Trophoblast cell (in vitro differentiated cells and primary cell): ENCODE measurements around the gene CLSTN3.

Experiments
- DNase-seq, 2 donors: peaks; one replicate each; pipeline ENCODE4 v3.0.0-alpha.2; 2016
- H2AFZ ChIP-seq: 2 replicates; pipeline ENCODE4 v1.6.1; 2013; ENCODE audit warnings: low read length, moderate library complexity, mild to moderate bottlenecking; ENCODE audit not compliant: insufficient read depth, poor library complexity
- H2AK5ac ChIP-seq: 2 replicates; pipeline ENCODE4 v1.6.1; 2013; ENCODE audit warnings: mild to moderate bottlenecking, low read length
- H2BK120ac ChIP-seq: 2 replicates; pipeline ENCODE4 v1.6.1; 2013; ENCODE audit warnings: low read length, mild to moderate bottlenecking, moderate library complexity; ENCODE audit not compliant: insufficient read depth, poor library complexity
- H2BK12ac ChIP-seq: 2 replicates; pipeline ENCODE4 v1.6.1; 2013; ENCODE audit warnings: mild to moderate bottlenecking, low read length, moderate library complexity
- H2BK5ac ChIP-seq: 2 replicates; pipeline ENCODE4 v1.6.1; 2013; ENCODE audit warnings: low read length, low read depth, moderate library complexity, mild to moderate bottlenecking; ENCODE audit not compliant: poor library complexity
- H3K14ac ChIP-seq: 2 replicates; pipeline ENCODE4 v1.6.1; 2013; ENCODE audit warnings: mild to moderate bottlenecking, low read length
- H3K18ac ChIP-seq: 2 replicates; pipeline ENCODE4 v1.6.1; 2013; ENCODE audit warnings: mild to moderate bottlenecking, low read length
- H3K23ac ChIP-seq: 2 replicates; pipeline ENCODE4 v1.6.1; 2013; ENCODE audit warnings: low read length
- H3K27ac ChIP-seq: 2 replicates; pipeline ENCODE4 v1.5.1; 2013; ENCODE audit warnings: low read depth, mild to moderate bottlenecking, inconsistent platforms, low read length, moderate library complexity
- H3K27me3 ChIP-seq: 2 replicates; pipeline ENCODE4 v1.6.1; 2013; ENCODE audit warnings: inconsistent platforms, mild to moderate bottlenecking, low read length, moderate library complexity; ENCODE audit not compliant: insufficient read depth
- H3K36me3 ChIP-seq, 2 experiments: 1 replicate in 1 of 2; 2 replicates in 1 of 2; pipeline ENCODE4 v1.6.1; 2013; ENCODE audit warnings: low read length in 2 of 2, mild to moderate bottlenecking in 2 of 2, moderate library complexity in 1 of 2; ENCODE audit not compliant: insufficient read depth in 2 of 2, control insufficient read depth in 1 of 2
- H3K4ac ChIP-seq: 2 replicates; pipeline ENCODE4 v1.6.1; 2013; ENCODE audit warnings: low read depth, mild to moderate bottlenecking, low read length, moderate library complexity
- H3K4me1 ChIP-seq, 2 experiments: 1 replicate in 1 of 2; 2 replicates in 1 of 2; pipeline ENCODE4 v1.6.1; 2013; ENCODE audit warnings: low read length in 2 of 2, mild to moderate bottlenecking in 2 of 2, moderate library complexity in 1 of 2; ENCODE audit not compliant: insufficient read depth in 2 of 2, control insufficient read depth in 1 of 2
- H3K4me2 ChIP-seq: 2 replicates; pipeline ENCODE4 v1.6.1; 2013; ENCODE audit warnings: inconsistent platforms, mild to moderate bottlenecking, low read length, moderate library complexity
- H3K4me3 ChIP-seq: 2 replicates; pipeline ENCODE4 v1.5.1; 2013; ENCODE audit warnings: mild to moderate bottlenecking, low read depth, low read length, inconsistent platforms
- H3K79me1 ChIP-seq: one replicate; pipeline ENCODE4 v1.6.1; 2013; ENCODE audit warnings: low read length
- H3K79me2 ChIP-seq: 2 replicates; pipeline ENCODE4 v1.6.1; 2013; ENCODE audit warnings: low read length, mild to moderate bottlenecking; ENCODE audit not compliant: control insufficient read depth, insufficient read depth, poor library complexity
- H3K9ac ChIP-seq: 2 replicates; pipeline ENCODE4 v1.6.1; 2013; ENCODE audit warnings: mild to moderate bottlenecking, low read length
- H3K9me3 ChIP-seq: 2 replicates; pipeline ENCODE4 v1.6.1; 2013; ENCODE audit warnings: low read depth, mild to moderate bottlenecking, control low read depth, inconsistent platforms, low read length; ENCODE audit not compliant: insufficient read depth
- H4K12ac ChIP-seq: 2 replicates; pipeline ENCODE4 v1.6.1; 2013; ENCODE audit warnings: low read depth, mild to moderate bottlenecking, low read length, moderate library complexity
- H4K8ac ChIP-seq: 2 replicates; pipeline ENCODE4 v1.6.1; 2013; ENCODE audit warnings: low read depth, mild to moderate bottlenecking, low read length, moderate library complexity
- H4K91ac ChIP-seq: one replicate; pipeline ENCODE4 v1.6.1; 2013; ENCODE audit warnings: low read depth, mild to moderate bottlenecking, low read length, moderate library complexity
- WGBS: extraction: QIAGEN DNeasy Blood & Tissue Kit; methylation state at CpG from one replicate; pipeline ENCODE4 v1.1.7; 2013; ENCODE audit warnings: missing lambda C conversion rate; ENCODE audit not compliant: insufficient read length, insufficient coverage; ENCODE audit errors: extremely low coverage; 5-methylcytosine and 5-hydroxymethylcytosine counted together

CLSTN3 gene

DNA sequence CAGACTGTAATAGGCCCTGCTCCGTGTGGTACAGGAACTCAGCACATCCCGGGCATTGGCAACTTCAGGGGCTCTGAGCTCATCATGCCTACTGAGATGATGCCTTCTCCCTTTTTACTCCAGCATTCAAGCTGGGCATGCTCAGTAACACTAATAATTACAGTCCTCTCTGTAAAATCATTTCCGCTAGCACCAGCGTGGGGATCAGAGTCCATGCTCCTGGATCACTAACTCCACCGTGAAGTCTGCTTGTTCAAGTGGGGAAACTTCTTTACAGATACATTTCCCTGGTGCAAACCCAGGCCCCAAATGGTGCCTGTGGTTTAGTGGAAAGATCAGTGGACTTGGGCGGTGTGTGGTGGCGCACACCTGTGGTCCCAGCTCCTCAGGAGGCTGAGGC, 16.7 kb downstream of the CLSTN3 start:
- no CpG with 5 or more reads among the region's 7 CpGs for WGBS
- Histone ChIP-seq H2AK5ac (no peak overlapping the region), H2BK120ac (no peak overlapping the region)

DNA sequence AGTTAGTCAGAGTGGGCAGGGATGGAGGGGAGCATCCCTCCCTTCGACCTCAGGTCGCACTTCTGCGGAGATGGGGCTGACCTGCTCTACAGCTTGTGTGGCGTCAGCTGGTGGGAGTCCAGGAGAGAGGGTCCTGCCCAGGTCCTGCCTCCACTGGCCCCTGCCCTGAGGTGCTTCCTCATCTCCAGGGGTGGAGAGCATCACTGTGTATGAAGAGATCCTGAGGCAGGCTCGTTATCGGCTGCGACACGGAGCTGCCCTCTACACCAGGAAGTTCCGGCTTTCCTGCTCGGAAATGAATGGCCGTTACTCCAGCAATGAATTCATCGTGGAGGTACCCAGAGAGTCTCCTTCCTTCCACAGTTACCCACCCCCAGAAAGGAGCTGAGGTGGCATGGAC, 20.2 kb downstream of the CLSTN3 start:
- Histone ChIP-seq H4K91ac (no peak overlapping the region), H4K8ac (no peak overlapping the region), H3K79me1 (no peaks in the 10 kb centered on the region), H3K4me3 (no peak overlapping the region), H3K27me3 (no peaks in the 10 kb centered on the region), H3K79me2 (no peaks in the 10 kb centered on the region), H3K27ac (no peak overlapping the region), H2AFZ (no peak overlapping the region), H3K23ac (no peak overlapping the region), H3K9me3 (peaks cover 1% of the 10 kb centered on the region), H3K4me2 (no peak overlapping the region), H3K4ac (no peak overlapping the region), H3K36me3 (peaks cover 16 to 24% of the 10 kb centered on the region in 2 experiments), H3K4me1 (peaks cover 9 to 10% of the 10 kb centered on the region in 2 experiments), H3K14ac (no peak overlapping the region), H2AK5ac (no peak overlapping the region), H2BK120ac (no peak overlapping the region), H2BK12ac (no peak overlapping the region), H4K12ac (no peak overlapping the region), H3K9ac (no peak overlapping the region), H2BK5ac (no peak overlapping the region), H3K18ac (no peak overlapping the region)
- no CpG with 5 or more reads among the region's 12 CpGs for WGBS
- DNase-seq, result no peak

More for the DNA sequence above, 16.7 kb downstream of the CLSTN3 start:
- no peak overlapping the region for H3K4ac ChIP-seq
- no peak overlapping the region for H2AFZ ChIP-seq
- no peak overlapping the region for H4K91ac ChIP-seq
- no peak overlapping the region for H4K12ac ChIP-seq
- H3K79me1 ChIP-seq, result no peaks in the 10 kb centered on the region
- no peak overlapping the region for H3K9ac ChIP-seq
- H3K79me2 ChIP-seq, result no peaks in the 10 kb centered on the region
- H3K36me3 ChIP-seq, result peaks cover 19 to 34% of the 10 kb centered on the region in 2 experiments
- DNase-seq, result no peak
- H3K27ac ChIP-seq, result no peak overlapping the region
- peaks cover 1% of the 10 kb centered on the region for H3K9me3 ChIP-seq
- H3K4me2 ChIP-seq, result no peak overlapping the region
- H3K27me3 ChIP-seq, result no peaks in the 10 kb centered on the region
- peaks cover 0 to 2% of the 10 kb centered on the region in 2 experiments for H3K4me1 ChIP-seq
- H3K23ac ChIP-seq, result no peak overlapping the region
- no peak overlapping the region for H2BK12ac ChIP-seq
- H3K14ac ChIP-seq, result no peak overlapping the region
- H4K8ac ChIP-seq, result no peak overlapping the region
- no peak overlapping the region for H2BK5ac ChIP-seq
- no peak overlapping the region for H3K4me3 ChIP-seq
- H3K18ac ChIP-seq, result no peak overlapping the region

DNA sequence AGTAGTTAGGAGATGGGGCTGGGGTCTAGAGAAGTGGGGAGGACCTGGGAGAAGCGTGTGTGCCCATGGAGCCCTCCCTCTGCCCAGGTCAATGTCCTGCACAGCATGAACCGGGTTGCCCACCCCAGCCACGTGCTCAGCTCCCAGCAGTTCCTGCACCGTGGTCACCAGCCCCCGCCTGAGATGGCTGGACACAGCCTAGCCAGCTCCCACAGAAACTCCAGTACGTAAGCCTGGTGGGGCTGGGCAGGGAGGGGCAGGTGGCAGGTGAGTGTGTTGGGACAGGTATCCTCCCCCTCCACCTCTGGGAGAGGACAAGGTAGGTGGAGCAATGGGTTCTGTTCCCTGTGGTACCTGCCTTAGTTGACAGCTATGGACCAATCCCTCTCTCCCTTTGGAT, 20.7 kb downstream of the CLSTN3 start:
- no peak overlapping the region for H2BK5ac ChIP-seq
- H3K9ac ChIP-seq, result no peak overlapping the region
- H4K91ac ChIP-seq, result no peak overlapping the region
- H3K4me1 ChIP-seq, result peaks cover 13 to 15% of the 10 kb centered on the region in 2 experiments
- no peak overlapping the region for H3K4me3 ChIP-seq
- H3K14ac ChIP-seq, result no peak overlapping the region
- DNase-seq, result no peak
- H4K12ac ChIP-seq, result no peak overlapping the region
- no peak overlapping the region for H3K27ac ChIP-seq
- no peak overlapping the region for H2BK12ac ChIP-seq
- H3K79me1 ChIP-seq, result no peaks in the 10 kb centered on the region
- H3K27me3 ChIP-seq, result no peaks in the 10 kb centered on the region
- no CpG with 5 or more reads among the region's 6 CpGs for WGBS
- H3K4me2 ChIP-seq, result no peak overlapping the region
- no peak overlapping the region for H2AK5ac ChIP-seq
- peaks cover 4% of the 10 kb centered on the region for H3K9me3 ChIP-seq
- H3K23ac ChIP-seq, result no peak overlapping the region
- H4K8ac ChIP-seq, result no peak overlapping the region
- H3K79me2 ChIP-seq, result no peaks in the 10 kb centered on the region
- H2AFZ ChIP-seq, result no peak overlapping the region
- peaks cover 16 to 24% of the 10 kb centered on the region in 2 experiments for H3K36me3 ChIP-seq
- H3K4ac ChIP-seq, result no peak overlapping the region
- no peak overlapping the region for H2BK120ac ChIP-seq
- no peak overlapping the region for H3K18ac ChIP-seq

DNA sequence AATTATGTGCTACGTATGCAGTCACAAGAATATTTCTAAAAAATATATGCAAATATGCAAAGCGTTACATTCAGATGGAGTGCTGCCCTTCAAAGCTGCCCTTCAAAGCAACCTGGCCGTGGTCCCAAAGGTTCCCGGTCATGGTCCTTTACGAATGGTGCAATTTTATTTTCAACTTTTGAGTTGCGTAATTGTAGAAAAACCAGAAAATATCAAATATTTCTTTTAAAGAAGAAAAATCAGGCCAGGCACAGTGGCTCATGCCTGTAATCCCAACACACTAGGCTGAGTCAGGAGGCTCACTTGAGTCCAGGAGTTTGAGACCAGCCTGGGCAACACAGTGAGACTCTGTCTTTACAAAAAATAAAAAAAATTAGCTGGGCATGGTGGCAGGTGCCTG, 21.4 kb downstream of the CLSTN3 start:
- no peak overlapping the region for H2BK120ac ChIP-seq
- no peak overlapping the region for H2BK12ac ChIP-seq
- WGBS, result no CpG with 5 or more reads among the region's 6 CpGs
- H2AFZ ChIP-seq, result no peak overlapping the region
- peak in 1 of 2 donors; percentile 7 for DNase-seq
- H3K27me3 ChIP-seq, result no peaks in the 10 kb centered on the region
- no peak overlapping the region for H2AK5ac ChIP-seq
- no peak overlapping the region for H4K8ac ChIP-seq
- H4K12ac ChIP-seq, result no peak overlapping the region
- no peak overlapping the region for H3K4ac ChIP-seq
- H3K9me3 ChIP-seq, result peaks cover 5% of the 10 kb centered on the region
- H3K23ac ChIP-seq, result no peak overlapping the region
- no peak overlapping the region for H3K9ac ChIP-seq
- peaks cover 16 to 28% of the 10 kb centered on the region in 2 experiments for H3K36me3 ChIP-seq
- no peak overlapping the region for H3K4me2 ChIP-seq
- H3K14ac ChIP-seq, result no peak overlapping the region
- no peak overlapping the region for H4K91ac ChIP-seq
- H2BK5ac ChIP-seq, result no peak overlapping the region
- no peaks in the 10 kb centered on the region for H3K79me1 ChIP-seq
- no peak overlapping the region for H3K4me3 ChIP-seq
- H3K27ac ChIP-seq, result no peak overlapping the region
- H3K4me1 ChIP-seq, result peaks cover 13 to 15% of the 10 kb centered on the region in 2 experiments
- H3K18ac ChIP-seq, result no peak overlapping the region
- no peaks in the 10 kb centered on the region for H3K79me2 ChIP-seq
